Measurements from ENCODE around the gene PRR36. TPM values are rescaled to one million over a fixed set of nuclear protein-coding genes. Genes with fewer than 3 reads are reported as not detected.

The PRR36 gene
- total RNA-seq, 4 donors from 2014 or later, result 0.16 TPM; not detected in 3

DNA sequence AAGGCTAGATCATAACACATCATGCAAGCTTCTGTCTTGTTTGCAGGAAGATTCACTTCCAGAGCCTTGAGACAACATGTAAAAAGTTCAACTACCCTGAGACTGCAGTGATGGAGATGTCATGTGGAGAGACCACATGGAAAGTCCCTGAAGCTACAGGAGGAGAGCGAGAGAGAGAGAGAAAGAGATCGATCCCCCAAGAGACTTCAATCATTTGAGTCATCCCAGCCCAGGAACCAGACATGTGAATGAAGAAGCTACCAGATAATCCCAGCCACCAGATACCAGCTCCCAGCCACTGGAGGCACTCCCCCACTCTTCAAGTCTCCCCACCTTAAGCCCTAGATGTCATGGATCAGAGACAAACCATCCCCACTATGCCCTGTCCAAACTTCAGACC lies 54.9 kb downstream of the PRR36 start:
- H3K4me1 ChIP-seq, result no peaks in the 10 kb centered on the region
- H3K4me3 ChIP-seq, result no peak overlapping the region
- H3K27ac ChIP-seq, result no peak overlapping the region
- intact Hi-C loops (cut with DNase I; ENCODE audit: low total_unique reads), result no loop called here
- TF ChIP-seq POLR2A (IDR thresholded peaks at IDR 0.05), result no peak
- TF ChIP-seq, protein P1, sequence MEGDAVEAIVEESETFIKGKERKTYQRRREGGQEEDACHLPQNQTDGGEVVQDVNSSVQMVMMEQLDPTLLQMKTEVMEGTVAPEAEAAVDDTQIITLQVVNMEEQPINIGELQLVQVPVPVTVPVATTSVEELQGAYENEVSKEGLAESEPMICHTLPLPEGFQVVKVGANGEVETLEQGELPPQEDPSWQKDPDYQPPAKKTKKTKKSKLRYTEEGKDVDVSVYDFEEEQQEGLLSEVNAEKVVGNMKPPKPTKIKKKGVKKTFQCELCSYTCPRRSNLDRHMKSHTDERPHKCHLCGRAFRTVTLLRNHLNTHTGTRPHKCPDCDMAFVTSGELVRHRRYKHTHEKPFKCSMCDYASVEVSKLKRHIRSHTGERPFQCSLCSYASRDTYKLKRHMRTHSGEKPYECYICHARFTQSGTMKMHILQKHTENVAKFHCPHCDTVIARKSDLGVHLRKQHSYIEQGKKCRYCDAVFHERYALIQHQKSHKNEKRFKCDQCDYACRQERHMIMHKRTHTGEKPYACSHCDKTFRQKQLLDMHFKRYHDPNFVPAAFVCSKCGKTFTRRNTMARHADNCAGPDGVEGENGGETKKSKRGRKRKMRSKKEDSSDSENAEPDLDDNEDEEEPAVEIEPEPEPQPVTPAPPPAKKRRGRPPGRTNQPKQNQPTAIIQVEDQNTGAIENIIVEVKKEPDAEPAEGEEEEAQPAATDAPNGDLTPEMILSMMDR (IDR thresholded peaks at IDR 0.05), result no peak
- TF ChIP-seq POLR2AphosphoS5 (IDR thresholded peaks at IDR 0.05), result no peak
- TF ChIP-seq EP300 (IDR thresholded peaks at IDR 0.05; ENCODE audit: low read depth), result no peak
- DNase-seq, result no peak
- H3K27me3 ChIP-seq, result peaks cover 19% of the 10 kb centered on the region
- 72 to 77% methylated on average over 2 of the region's 2 CpGs for WGBS, 2 donors (ENCODE audit: low coverage in 1 of 2)
- in situ Hi-C loops (cut with MboI; ENCODE audit: low pct_ligation_motif_present in 1 of 4, low pct_unique_long_range_greater_than_20kb in 1 of 4, low sequenced_read_pairs in 3 of 4), result loop anchor here in 3 of 4 donors (25.0 kb wide), 3 partner anchors 157 to 457 kb away; partner anchors contain the start of gene RETN (in 1 of the 3)
- H3K36me3 ChIP-seq, result no peaks in the 10 kb centered on the region
- no peaks in the 10 kb centered on the region for H3K9me3 ChIP-seq

DNA sequence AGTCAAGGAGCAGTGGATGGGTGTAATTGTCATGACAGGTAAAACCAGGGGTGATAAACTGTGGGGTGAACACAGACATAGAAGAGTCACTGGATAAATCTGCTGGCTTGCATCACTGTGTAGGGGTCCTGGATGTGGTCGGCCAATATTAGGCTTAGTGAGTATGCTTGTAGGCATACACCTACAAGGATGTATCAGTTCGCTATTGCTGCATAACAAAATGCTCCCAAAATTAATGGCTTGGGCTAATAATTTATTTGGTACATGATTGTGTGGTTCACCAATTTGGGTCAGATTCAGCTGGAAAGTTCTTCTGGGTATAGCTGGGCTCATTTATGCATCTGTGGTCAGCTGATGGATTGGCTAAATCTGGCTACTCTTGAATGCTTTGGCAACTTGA lies 55.4 kb downstream of the PRR36 start:
- H3K4me1 ChIP-seq, result no peaks in the 10 kb centered on the region
- intact Hi-C loops (cut with DNase I; ENCODE audit: low total_unique reads) (no loop called here), in situ Hi-C loops (cut with MboI; ENCODE audit: low pct_ligation_motif_present in 1 of 4, low pct_unique_long_range_greater_than_20kb in 1 of 4, low sequenced_read_pairs in 3 of 4) (loop anchor here in 3 of 4 donors (25.0 kb wide), 3 partner anchors 157 to 457 kb away; partner anchors contain the start of gene RETN (in 1 of the 3))
- no peaks in the 10 kb centered on the region for H3K36me3 ChIP-seq
- WGBS, 2 donors (ENCODE audit: low coverage in 1 of 2), result 80 to 100% methylated on average over 1 to 2 of the region's 2 CpGs
- H3K4me3 ChIP-seq, result no peak overlapping the region
- peaks cover 14% of the 10 kb centered on the region for H3K27me3 ChIP-seq
- H3K9me3 ChIP-seq, result no peaks in the 10 kb centered on the region
- H3K27ac ChIP-seq, result no peak overlapping the region
- DNase-seq, result no peak
- TF ChIP-seq, protein P1 (IDR thresholded peaks at IDR 0.05), result no peak
- TF ChIP-seq POLR2A (IDR thresholded peaks at IDR 0.05) (no peak), EP300 (IDR thresholded peaks at IDR 0.05; ENCODE audit: low read depth) (no peak), POLR2AphosphoS5 (IDR thresholded peaks at IDR 0.05) (no peak)

Other genes with a start within 250 kb of the PRR36 start
- gene XAB2, start 244.8 kb downstream of the PRR36 start, total RNA-seq, result 100 to 1,000 TPM in 1 of 4 donors, 10 to 100 TPM in 3; 27.8 to 123 (median 57.3) TPM
- gene PET100, start 244.6 kb downstream of the PRR36 start, total RNA-seq, result 10 to 100 TPM in 2 of 4 donors, not detected in 2; 16.4 to 48.0 TPM
- 10 to 100 TPM in 1 of 4 donors, 1 to 10 TPM in 1, not detected in 2; 4.1 to 14.2 TPM for gene PCP2, start 240.7 kb downstream of the PRR36 start, total RNA-seq
- gene STXBP2, start 237.3 kb downstream of the PRR36 start, total RNA-seq, result 100 to 1,000 TPM; 132 to 303 (median 205) TPM
- not detected for gene RETN, start 205.3 kb downstream of the PRR36 start, total RNA-seq
- gene MCEMP1, start 197.3 kb downstream of the PRR36 start, total RNA-seq, result under 1 TPM in 1 of 4 donors, not detected in 3; 0.41 TPM
- gene TRAPPC5, start 193.6 kb downstream of the PRR36 start, total RNA-seq, result 10 to 100 TPM; 15.1 to 63.5 (median 34.4) TPM
- 10 to 100 TPM in 1 of 4 donors, 1 to 10 TPM in 1, under 1 TPM in 1, not detected in 1; 0.27 to 10.1 (median 4.3) TPM for gene FCER2, start 172.3 kb downstream of the PRR36 start, total RNA-seq
- 1 to 10 TPM in 1 of 4 donors, under 1 TPM in 1, not detected in 2; 0.55 to 1.1 TPM for gene CLEC4G, start 142.3 kb downstream of the PRR36 start, total RNA-seq
- gene CD209, start 126.9 kb downstream of the PRR36 start, total RNA-seq, result 1 to 10 TPM in 3 of 4 donors, under 1 TPM in 1; 1.00 to 9.4 (median 4.4) TPM
- gene CLEC4M, start 111.1 kb downstream of the PRR36 start, total RNA-seq, result under 1 TPM in 1 of 4 donors, not detected in 3; 0.16 TPM
- gene EVI5L, start 44.2 kb downstream of the PRR36 start, total RNA-seq, result 10 to 100 TPM in 3 of 4 donors, 1 to 10 TPM in 1; 8.5 to 65.8 (median 15.0) TPM
- 1 to 10 TPM in 1 of 4 donors, under 1 TPM in 1, not detected in 2; 0.79 to 1.5 TPM for gene LRRC8E, start 14.1 kb upstream of the PRR36 start, total RNA-seq
- 100 to 1,000 TPM in 1 of 4 donors, 10 to 100 TPM in 3; 11.9 to 125 (median 20.9) TPM for gene MAP2K7, start 29.5 kb upstream of the PRR36 start, total RNA-seq
- gene TGFBR3L, start 40.4 kb upstream of the PRR36 start, total RNA-seq, result 1 to 10 TPM in 1 of 4 donors, not detected in 3; 1.4 TPM
- 10 to 100 TPM; 11.4 to 35.9 (median 13.0) TPM for gene SNAPC2, start 45.9 kb upstream of the PRR36 start, total RNA-seq
- gene CTXN1, start 51.7 kb upstream of the PRR36 start, total RNA-seq, result 10 to 100 TPM in 1 of 4 donors, 1 to 10 TPM in 3; 2.9 to 29.7 (median 4.8) TPM
- 100 to 1,000 TPM in 1 of 4 donors, 10 to 100 TPM in 3; 59.7 to 102 (median 71.8) TPM for gene TIMM44, start 69.3 kb upstream of the PRR36 start, total RNA-seq
- 100 to 1,000 TPM in 1 of 4 donors, 10 to 100 TPM in 3; 11.9 to 101 (median 22.4) TPM for gene ELAVL1, start 131.3 kb upstream of the PRR36 start, total RNA-seq
- not detected for gene CCL25, start 178.4 kb upstream of the PRR36 start, total RNA-seq